Central memory CD8-positive, alpha-beta T cell (primary cell): ENCODE data around the gene RIMBP2.

Source experiments
- ATAC-seq: fragments of 150-1000 bp; cut with Tn5 transposase; replicated peaks from 2 replicates; pipeline ENCODE4 v1.10.0; 2022; ENCODE audit warnings: mild to moderate bottlenecking, moderate FRiP score, moderate number of reproducible peaks; ENCODE audit not compliant: poor library complexity, severe bottlenecking; ENCODE audit errors: extremely low read depth
- DNase-seq, 2 donors: peaks; one replicate each; pipeline ENCODE4 v3.0.0; 2021; ENCODE audit warnings: low spot score in 2 of 2
- H3K27ac Mint-ChIP-seq: one replicate; pipeline ENCODE4 v1.8.0; 2022; ENCODE audit warnings: low read depth, mild to moderate bottlenecking, moderate library complexity, mixed read lengths
- H3K27me3 Mint-ChIP-seq: one replicate; pipeline ENCODE4 v1.8.0; 2022; ENCODE audit warnings: mixed read lengths
- H3K36me3 Mint-ChIP-seq: one replicate; pipeline ENCODE4 v1.8.0; 2022; ENCODE audit warnings: mild to moderate bottlenecking, moderate library complexity, mixed read lengths; ENCODE audit not compliant: insufficient read depth
- H3K4me1 Mint-ChIP-seq: one replicate; pipeline ENCODE4 v1.8.0; 2022; ENCODE audit warnings: mixed read lengths
- H3K4me3 Mint-ChIP-seq: one replicate; pipeline ENCODE4 v1.8.0; 2022; ENCODE audit warnings: mild to moderate bottlenecking, moderate library complexity, mixed read lengths
- H3K9me3 Mint-ChIP-seq: one replicate; pipeline ENCODE4 v1.8.0; 2022; ENCODE audit warnings: mixed read lengths

The RIMBP2 gene

DNA sequence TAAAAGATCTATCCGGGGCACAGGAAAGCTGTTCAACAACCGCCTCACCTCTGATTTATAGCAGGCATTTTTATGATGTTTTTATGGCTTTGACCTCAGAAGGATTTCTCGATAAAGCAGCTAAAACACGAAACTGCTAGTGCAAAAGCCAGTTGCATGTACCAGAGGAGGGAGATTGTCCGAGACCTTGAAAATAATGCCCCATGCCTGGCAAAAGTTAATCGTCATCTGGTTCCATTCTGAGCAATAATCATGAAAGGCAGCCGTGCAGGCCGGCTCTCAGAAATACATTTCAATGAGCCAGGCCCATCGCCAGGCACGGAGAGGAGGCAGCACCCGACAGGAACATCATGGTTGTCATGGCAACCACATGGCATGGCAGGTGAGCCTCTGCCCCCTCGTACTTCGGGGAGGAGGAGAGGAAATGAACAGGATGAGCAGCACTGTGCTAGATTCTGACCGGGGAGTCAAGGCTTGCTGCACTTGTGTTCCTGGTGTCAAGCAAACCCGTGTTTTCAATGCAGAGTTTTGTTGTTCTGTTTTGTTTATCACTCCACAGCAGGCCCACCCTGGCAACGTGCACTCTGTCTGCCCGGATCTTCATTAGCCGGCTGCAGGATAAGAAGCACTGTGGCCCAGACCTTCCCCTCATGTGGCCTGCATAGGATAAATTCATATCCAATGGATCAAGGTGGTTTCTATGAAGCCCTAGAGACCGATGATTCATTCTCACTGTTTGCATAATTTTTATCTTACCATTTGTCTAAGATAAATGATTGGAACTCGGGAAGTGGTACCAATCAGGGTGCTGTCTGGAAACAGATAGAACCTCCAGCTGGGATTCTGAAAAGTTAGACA is 160.2 kb downstream of the RIMBP2 start:
- no peak for ATAC-seq
- no peak overlapping the region for H3K4me3 Mint-ChIP-seq
- no peak overlapping the region for H3K27ac Mint-ChIP-seq
- H3K36me3 Mint-ChIP-seq: peaks cover 3% of the 10 kb centered on the region
- no peak for DNase-seq
- peaks cover 23% of the 10 kb centered on the region for H3K27me3 Mint-ChIP-seq
- H3K9me3 Mint-ChIP-seq: peaks cover 12% of the 10 kb centered on the region
- H3K4me1 Mint-ChIP-seq: no peaks in the 10 kb centered on the region

DNA sequence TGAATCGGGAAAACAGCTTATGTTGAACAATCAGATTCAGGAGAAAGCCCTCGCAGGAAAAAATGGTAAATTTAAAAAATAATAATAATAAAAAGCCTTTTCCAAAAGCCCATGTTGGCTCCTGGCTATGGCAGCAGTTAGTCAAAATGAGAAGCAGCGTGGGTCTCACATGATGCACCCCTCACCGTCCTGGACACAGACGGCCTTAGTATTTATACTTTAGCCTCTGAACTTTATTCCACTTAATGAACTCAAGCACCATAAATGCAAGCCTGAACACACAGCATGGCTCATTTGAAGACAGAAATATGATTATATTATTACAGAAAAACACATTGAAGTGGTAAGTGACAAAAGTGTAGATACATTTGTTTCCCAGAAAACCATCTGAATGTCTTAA is 160.9 kb downstream of the RIMBP2 start:
- Mint-ChIP-seq H3K4me1 (no peaks in the 10 kb centered on the region), H3K27ac (no peak overlapping the region), H3K36me3 (peaks cover 3% of the 10 kb centered on the region), H3K4me3 (no peak overlapping the region), H3K27me3 (peaks cover 23% of the 10 kb centered on the region), H3K9me3 (peaks cover 6% of the 10 kb centered on the region)
- ATAC-seq (no peak), DNase-seq (no peak)

DNA sequence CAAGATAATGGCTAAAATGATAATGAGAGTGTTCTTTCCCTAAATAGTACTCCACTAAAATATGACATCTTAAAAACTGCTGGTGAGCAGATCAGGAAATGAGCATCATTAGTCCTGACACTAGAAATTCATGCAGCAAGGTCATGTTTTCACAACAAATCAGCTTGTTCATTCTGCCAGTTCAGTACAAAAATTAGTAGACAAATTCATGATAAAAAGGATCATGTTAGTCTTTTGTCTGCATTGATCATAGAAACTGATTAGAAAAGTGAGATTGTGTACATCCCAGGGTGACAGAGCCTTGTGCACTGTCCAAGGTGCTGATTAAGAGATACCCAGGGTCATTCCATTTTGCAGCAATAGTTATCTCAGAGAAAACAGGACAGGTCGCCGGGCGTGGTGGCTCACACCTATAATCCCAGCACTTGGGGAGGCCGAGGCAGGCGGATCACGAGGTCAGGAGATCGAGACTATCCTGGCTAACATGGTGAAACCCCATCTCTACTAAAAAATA is 163.6 kb downstream of the RIMBP2 start:
- no peak for DNase-seq
- Mint-ChIP-seq H3K4me1 (no peaks in the 10 kb centered on the region), H3K36me3 (peaks cover 3% of the 10 kb centered on the region), H3K27ac (no peak overlapping the region), H3K9me3 (peaks cover 10% of the 10 kb centered on the region), H3K4me3 (no peak overlapping the region), H3K27me3 (peaks cover 23% of the 10 kb centered on the region)
- no peak for ATAC-seq

DNA sequence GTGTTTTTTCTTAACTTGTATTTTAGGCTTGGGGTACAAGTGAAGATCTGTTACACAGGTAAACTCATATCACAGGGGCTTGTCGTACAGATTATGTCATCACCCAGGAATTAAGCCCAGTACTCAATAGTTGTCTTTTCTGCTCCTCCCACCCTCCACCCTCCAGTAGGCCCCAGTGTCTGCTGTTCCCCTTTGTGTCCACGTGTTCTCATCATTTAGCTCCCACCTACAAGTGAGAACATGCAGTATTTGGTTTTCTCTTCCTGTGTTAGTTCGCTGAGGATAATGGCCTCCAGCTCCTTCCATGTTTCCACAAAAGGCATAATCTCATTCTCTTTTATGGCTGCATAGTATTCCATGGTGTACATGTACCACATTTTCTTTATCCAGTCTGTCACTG is 166.7 kb downstream of the RIMBP2 start:
- Mint-ChIP-seq H3K27me3 (peaks cover 6% of the 10 kb centered on the region), H3K9me3 (peaks cover 10% of the 10 kb centered on the region), H3K4me1 (no peaks in the 10 kb centered on the region), H3K36me3 (peaks cover 3% of the 10 kb centered on the region), H3K27ac (no peak overlapping the region), H3K4me3 (no peak overlapping the region)
- DNase-seq (no peak), ATAC-seq (no peak)

DNA sequence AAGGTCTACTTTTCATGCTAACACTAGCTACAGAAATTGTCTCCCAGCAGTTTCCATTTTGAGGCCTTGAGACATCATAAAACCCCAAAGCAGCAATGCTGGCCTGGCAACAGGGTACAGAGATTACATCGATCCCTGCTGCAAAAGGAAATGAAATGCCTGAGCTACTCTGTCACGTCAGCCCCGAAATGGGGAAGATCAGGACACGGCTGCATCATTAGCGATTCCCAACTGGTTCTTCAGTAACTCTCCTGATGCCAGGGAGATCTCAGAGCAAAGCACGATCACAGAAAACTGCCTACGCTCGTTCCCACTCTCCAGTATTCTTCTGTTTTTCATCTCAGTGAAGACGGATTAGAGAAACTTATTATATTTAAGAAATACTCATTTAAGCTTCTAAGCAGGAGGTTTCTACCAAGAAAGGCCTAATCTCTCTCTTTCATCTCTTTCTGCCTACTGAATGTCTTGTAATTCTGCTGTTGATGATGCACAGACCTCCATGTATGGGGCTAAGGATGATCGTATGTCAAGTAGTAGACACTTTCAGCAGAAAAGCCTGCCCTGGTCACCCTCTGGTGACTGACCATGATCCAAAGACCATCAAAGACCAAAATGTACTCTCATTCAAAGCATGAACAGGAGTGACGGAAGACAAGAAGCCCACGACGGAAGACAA is 168.5 kb downstream of the RIMBP2 start:
- Mint-ChIP-seq H3K36me3 (peaks cover 3% of the 10 kb centered on the region), H3K27me3 (no peaks in the 10 kb centered on the region), H3K9me3 (peaks cover 10% of the 10 kb centered on the region), H3K4me1 (no peaks in the 10 kb centered on the region), H3K27ac (no peak overlapping the region), H3K4me3 (no peak overlapping the region)
- no peak for DNase-seq
- ATAC-seq: no peak

DNA sequence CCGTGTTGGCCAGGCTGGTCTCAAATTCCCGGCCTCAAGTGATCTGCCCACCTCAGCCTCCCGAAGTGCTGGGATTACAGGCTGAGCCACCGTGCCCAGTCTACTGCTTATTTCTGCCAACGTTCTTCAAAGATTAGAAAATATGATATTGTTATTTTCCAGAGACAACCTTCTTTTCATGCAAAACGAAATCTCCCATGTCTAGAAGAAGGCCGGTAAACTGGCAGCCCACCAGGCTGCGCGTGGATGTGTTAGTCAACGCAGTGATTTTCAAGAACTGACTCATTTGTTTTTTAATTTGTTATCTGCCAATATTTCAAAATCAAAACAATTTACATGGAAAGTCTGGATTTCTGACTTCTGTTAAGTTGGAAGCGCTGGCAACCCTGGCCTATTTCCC is 169.6 kb downstream of the RIMBP2 start:
- peaks cover 5% of the 10 kb centered on the region for H3K9me3 Mint-ChIP-seq
- H3K27ac Mint-ChIP-seq: no peak overlapping the region
- no peaks in the 10 kb centered on the region for H3K36me3 Mint-ChIP-seq
- no peaks in the 10 kb centered on the region for H3K27me3 Mint-ChIP-seq
- ATAC-seq (no peak), DNase-seq (no peak)
- no peak overlapping the region for H3K4me3 Mint-ChIP-seq
- H3K4me1 Mint-ChIP-seq: no peaks in the 10 kb centered on the region

DNA sequence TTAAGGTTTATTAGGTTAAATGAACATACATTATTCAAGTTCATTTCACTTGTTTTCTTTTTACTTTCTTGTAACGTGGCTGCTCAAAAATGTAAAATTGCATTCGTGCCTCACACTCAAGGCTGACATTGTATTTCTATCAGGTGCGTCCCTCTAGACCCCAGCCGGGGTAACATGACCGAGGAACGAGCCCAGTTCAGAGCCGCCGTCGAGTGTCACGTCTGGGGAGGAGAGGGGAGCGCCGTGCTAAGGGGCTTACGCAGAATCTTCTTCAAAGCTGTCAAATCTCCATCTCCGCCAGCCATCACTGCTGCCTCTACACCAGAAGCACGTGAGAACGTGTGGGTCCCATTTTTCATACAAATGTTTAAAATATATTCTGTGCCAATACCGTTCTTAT is 170.6 kb downstream of the RIMBP2 start:
- no peak for DNase-seq
- Mint-ChIP-seq H3K36me3 (no peaks in the 10 kb centered on the region), H3K9me3 (peaks cover 5% of the 10 kb centered on the region), H3K4me3 (no peak overlapping the region), H3K27me3 (no peaks in the 10 kb centered on the region), H3K4me1 (no peaks in the 10 kb centered on the region), H3K27ac (no peak overlapping the region)
- ATAC-seq: no peak

DNA sequence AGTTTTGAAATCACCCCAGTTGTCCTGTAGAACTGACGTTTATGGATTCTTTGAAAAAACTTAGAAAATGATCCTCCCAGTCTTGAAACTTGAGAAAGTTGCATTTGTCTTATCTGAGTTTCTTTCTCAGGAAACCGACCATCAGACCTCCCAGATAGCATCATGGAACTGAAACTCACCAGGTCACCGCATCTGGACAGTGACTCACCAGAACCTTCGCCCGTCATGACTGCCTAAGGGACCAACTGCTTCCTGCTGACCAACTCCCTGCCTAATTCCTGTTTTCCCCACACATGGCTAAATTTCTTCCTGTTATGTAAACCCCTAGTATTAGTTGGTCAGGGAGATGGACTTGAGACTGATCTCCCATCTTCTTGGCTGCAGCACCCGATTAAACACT is 175.7 kb downstream of the RIMBP2 start:
- Mint-ChIP-seq H3K4me1 (no peaks in the 10 kb centered on the region), H3K36me3 (no peaks in the 10 kb centered on the region), H3K27ac (no peak overlapping the region), H3K9me3 (peaks cover 6% of the 10 kb centered on the region), H3K27me3 (no peaks in the 10 kb centered on the region), H3K4me3 (no peak overlapping the region)
- ATAC-seq (no peak), DNase-seq (no peak)

DNA sequence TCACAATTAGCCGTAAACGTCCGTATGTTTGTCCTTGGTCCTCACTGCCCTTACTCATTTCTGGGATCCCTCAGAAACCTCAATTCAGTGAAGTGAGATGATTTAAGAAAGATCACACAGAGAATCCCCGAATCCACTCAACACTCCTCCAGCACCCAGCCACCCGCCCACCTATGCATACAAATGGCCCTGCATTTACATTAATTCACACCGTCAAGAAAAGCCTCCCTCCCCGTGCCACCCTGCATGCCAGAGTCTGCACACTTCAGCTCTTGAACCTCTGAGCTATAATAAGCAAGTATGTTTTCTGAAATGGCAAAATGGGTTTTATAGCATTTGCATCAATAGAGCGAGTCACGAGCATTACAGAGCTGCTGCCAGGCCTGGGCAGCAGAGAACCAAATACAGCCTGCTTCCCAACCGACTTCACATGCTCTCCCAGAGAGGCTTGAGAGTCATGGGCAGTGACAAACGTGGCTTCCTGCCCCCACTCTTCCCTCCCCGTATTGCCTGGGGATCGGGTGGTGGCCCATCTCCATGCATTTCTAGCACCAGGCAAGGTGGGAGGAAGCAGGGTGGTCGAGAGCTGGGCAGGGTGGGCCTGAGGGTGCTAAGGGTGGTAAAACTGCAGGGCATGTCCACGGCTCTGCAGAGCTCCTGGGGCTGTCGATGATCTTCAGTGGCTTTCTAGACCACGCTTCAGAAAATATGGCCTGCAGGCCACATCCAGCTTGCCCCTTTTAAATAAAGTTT is 177.6 kb downstream of the RIMBP2 start:
- Mint-ChIP-seq H3K4me1 (no peaks in the 10 kb centered on the region), H3K36me3 (no peaks in the 10 kb centered on the region), H3K4me3 (no peak overlapping the region), H3K27me3 (no peaks in the 10 kb centered on the region), H3K27ac (no peak overlapping the region), H3K9me3 (peaks cover 6% of the 10 kb centered on the region)
- no peak for DNase-seq
- no peak for ATAC-seq

DNA sequence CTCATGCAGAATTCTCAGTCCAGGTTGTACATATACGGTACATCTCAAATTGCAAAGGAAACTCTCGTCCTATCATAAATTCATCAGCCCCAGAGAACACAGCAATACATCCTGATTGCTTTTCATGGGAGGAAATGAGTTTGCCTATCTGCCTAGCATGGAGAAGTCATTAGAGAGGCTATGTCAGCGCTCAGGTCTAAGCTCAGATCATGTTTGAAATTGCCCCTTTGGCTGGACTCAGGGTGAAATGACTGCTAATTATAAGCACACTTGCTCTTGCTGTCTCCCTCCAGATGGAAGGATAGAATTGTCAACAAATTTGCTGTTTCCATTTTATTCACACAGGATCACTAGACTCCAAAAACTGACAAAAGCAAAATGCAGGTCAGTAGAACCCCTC is 178.4 kb downstream of the RIMBP2 start:
- no peaks in the 10 kb centered on the region for H3K27me3 Mint-ChIP-seq
- H3K9me3 Mint-ChIP-seq: peaks cover 11% of the 10 kb centered on the region
- no peaks in the 10 kb centered on the region for H3K36me3 Mint-ChIP-seq
- H3K27ac Mint-ChIP-seq: no peak overlapping the region
- no peak for DNase-seq
- no peaks in the 10 kb centered on the region for H3K4me1 Mint-ChIP-seq
- no peak overlapping the region for H3K4me3 Mint-ChIP-seq
- ATAC-seq: no peak

DNA sequence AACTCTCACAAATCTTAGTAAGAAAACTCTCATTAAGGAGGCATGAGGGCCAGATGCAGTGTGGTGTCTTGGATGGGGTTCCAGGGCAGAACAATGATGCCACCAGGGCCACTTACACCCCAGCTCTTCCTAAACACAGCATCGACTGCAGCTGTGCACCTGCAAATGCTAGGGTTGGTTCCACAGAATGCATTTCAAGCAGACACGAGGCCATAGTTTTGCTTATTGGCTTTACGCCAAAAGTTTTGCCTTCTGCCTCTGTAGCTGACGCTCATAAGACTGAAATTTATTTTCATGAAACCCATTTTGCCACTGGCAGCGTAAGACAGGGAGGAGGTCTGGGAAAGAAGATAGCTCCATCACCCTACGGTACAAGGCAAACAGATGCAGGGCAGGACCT is 179.0 kb downstream of the RIMBP2 start:
- DNase-seq: no peak
- Mint-ChIP-seq H3K9me3 (peaks cover 16% of the 10 kb centered on the region), H3K4me3 (no peak overlapping the region), H3K27me3 (no peaks in the 10 kb centered on the region), H3K27ac (no peak overlapping the region), H3K36me3 (no peaks in the 10 kb centered on the region), H3K4me1 (no peaks in the 10 kb centered on the region)
- no peak for ATAC-seq

DNA sequence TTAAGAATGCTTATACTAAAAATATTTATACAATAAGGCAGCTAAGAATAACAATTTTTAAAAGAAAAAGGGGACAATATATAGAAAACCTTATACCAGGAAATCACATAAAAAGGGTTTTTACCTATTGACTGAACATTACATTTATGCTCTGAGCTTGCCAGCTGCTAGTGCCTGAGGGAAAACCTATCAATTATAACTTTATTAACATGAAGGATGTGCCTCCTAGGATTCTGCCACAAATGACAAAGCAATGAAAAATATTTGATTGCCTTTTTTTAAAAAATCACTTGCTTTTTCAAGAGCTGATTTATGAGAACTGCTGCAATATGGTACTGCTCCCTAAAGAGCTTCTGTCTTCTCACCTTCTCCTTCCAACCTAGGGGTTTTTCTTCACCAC is 185.7 kb downstream of the RIMBP2 start:
- ATAC-seq (no peak), DNase-seq (no peak)
- Mint-ChIP-seq H3K36me3 (peaks cover 1% of the 10 kb centered on the region), H3K27ac (no peak overlapping the region), H3K4me1 (no peaks in the 10 kb centered on the region), H3K4me3 (no peak overlapping the region), H3K27me3 (no peaks in the 10 kb centered on the region), H3K9me3 (peaks cover 10% of the 10 kb centered on the region)
